HCT116 (cell line): ENCODE results near the gene MAPK8.

ENCODE experiments used
- EZH2 ChIP-seq: fragments of 200-600 bp; sonication (generic); IDR thresholded peaks from 2 replicates; pipeline ENCODE4 v1.6.1; 2017; ENCODE audit warnings: antibody characterized with exemption, mixed run types
- EZH2phosphoT487 ChIP-seq: fragments of 200-600 bp; IDR thresholded peaks from 2 replicates; pipeline ENCODE4 v1.6.1; 2018; ENCODE audit warnings: antibody characterized with exemption, borderline replicate concordance
- POLR2AphosphoS5 ChIP-seq: IDR thresholded peaks from 2 replicates; pipeline ENCODE4 v1.6.1; 2011; ENCODE audit warnings: mild to moderate bottlenecking, low read depth, low read length, moderate library complexity
- RAD21 ChIP-seq: IDR thresholded peaks from 2 replicates; pipeline ENCODE4 v1.6.1; 2012; ENCODE audit warnings: low read depth, mild to moderate bottlenecking
- SP1 ChIP-seq: IDR thresholded peaks from 2 replicates; pipeline ENCODE4 v1.6.1; 2012; ENCODE audit warnings: low read depth
- YY1 ChIP-seq: IDR thresholded peaks from 2 replicates; pipeline ENCODE4 v1.6.1; 2011; ENCODE audit warnings: low read length, low read depth, moderate library complexity, mild to moderate bottlenecking; ENCODE audit not compliant: insufficient replicate concordance; ENCODE audit errors: extremely low read depth
- ZFX ChIP-seq: fragments of 450-650 bp; IDR thresholded peaks from 2 replicates; pipeline ENCODE4 v1.6.1; 2017
- TF ChIP-seq, protein P1 (sequence below): IDR thresholded peaks from 2 replicates; pipeline ENCODE4 v1.6.1; 2011; ENCODE audit warnings: mild to moderate bottlenecking, low read length, moderate library complexity; ENCODE audit not compliant: insufficient replicate concordance; ENCODE audit errors: extremely low read depth
- TF ChIP-seq, protein P2 (sequence below), 3 experiments: fragments of 200-600 bp in 1 of 3; sonication (generic) in 1 of 3; IDR thresholded peaks in 2 of 3; conservative IDR thresholded peaks in 1 of 3; 2 replicates each; pipeline ENCODE4 v1.5.1; 2012 to 2017; ENCODE audit warnings: low read depth in 2 of 3, low read length in 2 of 3, antibody characterized with exemption in 1 of 3, borderline replicate concordance in 1 of 3, control low read depth in 1 of 3, mild to moderate bottlenecking in 1 of 3, mixed read lengths in 1 of 3, mixed run types in 1 of 3, moderate library complexity in 1 of 3; ENCODE audit not compliant: insufficient read depth in 1 of 3
- TF ChIP-seq, protein P3 (sequence below): IDR thresholded peaks from 2 replicates; pipeline ENCODE4 v1.6.1; 2012

DNA sequence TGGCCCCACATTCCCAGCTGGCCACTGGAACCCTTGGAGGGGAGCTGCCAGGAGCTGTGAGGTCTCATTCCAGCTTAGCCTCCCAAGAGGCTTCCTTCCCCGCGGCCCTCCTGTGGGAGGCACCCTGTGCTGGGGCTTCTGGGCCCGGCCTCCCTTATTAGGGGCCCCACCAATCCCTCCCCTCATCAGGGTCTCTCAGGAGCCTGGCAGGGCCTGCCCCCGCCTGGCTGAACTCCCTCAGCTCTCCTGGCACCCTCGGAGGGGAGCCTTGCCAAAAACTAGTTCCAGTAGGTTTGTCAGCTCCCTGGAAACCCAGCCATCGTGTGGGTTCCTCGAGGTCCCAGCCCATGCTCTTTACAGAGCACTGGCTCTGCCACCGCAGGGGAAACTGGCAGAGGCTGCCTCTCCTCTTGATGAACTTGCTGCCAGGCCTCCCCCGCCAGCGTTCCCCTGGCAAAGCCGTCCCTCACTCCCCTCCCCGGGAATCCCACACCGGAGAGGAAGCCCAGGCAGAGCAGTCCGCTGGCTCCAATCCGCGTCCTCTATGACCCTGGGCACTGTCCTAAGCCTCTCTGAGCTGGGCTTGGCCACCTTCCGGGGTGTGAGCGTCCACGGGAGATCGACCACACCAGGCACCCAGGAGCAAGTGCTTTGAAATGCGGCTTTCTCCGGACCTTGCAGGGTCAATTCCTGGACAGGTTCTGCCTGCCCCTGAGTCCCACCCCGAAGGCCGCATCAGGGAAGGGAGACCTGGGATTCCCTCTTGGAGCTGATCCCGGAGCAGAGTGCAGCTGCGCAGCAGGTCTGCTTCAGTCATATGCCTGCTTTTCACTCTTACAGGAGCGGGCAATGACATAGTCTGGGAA is 158.6 kb downstream of the MAPK8 start:
- TF ChIP-seq POLR2AphosphoS5 (no peak), EZH2 (no peak), YY1 (no peak), EZH2phosphoT487 (no peak), RAD21 (no peak), ZFX (no peak), SP1 (no peak)
- TF ChIP-seq, protein P1, sequence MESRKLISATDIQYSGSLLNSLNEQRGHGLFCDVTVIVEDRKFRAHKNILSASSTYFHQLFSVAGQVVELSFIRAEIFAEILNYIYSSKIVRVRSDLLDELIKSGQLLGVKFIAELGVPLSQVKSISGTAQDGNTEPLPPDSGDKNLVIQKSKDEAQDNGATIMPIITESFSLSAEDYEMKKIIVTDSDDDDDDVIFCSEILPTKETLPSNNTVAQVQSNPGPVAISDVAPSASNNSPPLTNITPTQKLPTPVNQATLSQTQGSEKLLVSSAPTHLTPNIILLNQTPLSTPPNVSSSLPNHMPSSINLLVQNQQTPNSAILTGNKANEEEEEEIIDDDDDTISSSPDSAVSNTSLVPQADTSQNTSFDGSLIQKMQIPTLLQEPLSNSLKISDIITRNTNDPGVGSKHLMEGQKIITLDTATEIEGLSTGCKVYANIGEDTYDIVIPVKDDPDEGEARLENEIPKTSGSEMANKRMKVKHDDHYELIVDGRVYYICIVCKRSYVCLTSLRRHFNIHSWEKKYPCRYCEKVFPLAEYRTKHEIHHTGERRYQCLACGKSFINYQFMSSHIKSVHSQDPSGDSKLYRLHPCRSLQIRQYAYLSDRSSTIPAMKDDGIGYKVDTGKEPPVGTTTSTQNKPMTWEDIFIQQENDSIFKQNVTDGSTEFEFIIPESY: no peak
- TF ChIP-seq, protein P2, sequence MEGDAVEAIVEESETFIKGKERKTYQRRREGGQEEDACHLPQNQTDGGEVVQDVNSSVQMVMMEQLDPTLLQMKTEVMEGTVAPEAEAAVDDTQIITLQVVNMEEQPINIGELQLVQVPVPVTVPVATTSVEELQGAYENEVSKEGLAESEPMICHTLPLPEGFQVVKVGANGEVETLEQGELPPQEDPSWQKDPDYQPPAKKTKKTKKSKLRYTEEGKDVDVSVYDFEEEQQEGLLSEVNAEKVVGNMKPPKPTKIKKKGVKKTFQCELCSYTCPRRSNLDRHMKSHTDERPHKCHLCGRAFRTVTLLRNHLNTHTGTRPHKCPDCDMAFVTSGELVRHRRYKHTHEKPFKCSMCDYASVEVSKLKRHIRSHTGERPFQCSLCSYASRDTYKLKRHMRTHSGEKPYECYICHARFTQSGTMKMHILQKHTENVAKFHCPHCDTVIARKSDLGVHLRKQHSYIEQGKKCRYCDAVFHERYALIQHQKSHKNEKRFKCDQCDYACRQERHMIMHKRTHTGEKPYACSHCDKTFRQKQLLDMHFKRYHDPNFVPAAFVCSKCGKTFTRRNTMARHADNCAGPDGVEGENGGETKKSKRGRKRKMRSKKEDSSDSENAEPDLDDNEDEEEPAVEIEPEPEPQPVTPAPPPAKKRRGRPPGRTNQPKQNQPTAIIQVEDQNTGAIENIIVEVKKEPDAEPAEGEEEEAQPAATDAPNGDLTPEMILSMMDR (IDR thresholded peaks at IDR 0.05 in 2 of 3, conservative IDR thresholded peaks at IDR 0.05 in 1 of 3; ENCODE audit: borderline replicate concordance in 1 of 3, insufficient read depth in 1 of 3, low read depth in 2 of 3, low read length in 2 of 3): no peak
- TF ChIP-seq, protein P3, sequence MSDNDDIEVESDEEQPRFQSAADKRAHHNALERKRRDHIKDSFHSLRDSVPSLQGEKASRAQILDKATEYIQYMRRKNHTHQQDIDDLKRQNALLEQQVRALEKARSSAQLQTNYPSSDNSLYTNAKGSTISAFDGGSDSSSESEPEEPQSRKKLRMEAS: no peak
